NCI-H226 (cell line): ENCODE results near the gene C20orf202.

ENCODE experiments used
- DNase-seq: peaks from one replicate; pipeline ENCODE4 v3.0.0-alpha.2; 2015

The C20orf202 gene

GRCh38 chr20:1202762-1203504, at the start of gene C20orf202:
TSS of gene C20orf202 (plus strand) at chr20:1203454. CDS start at chr20:1203586, 132 bp downstream.
- no peak for DNase-seq

GRCh38 chr20:1154226-1154625, 49.0 kb upstream of the C20orf202 start:
- DNase-seq = no peak

- DNase-seq = no peak
These were observed 48.6 kb upstream of the C20orf202 start for GRCh38 chr20:1154691-1155090.

- no peak for DNase-seq
These were observed 47.9 kb upstream of the C20orf202 start for GRCh38 chr20:1155342-1155741.

- DNase-seq = no peak
These were observed 42.8 kb upstream of the C20orf202 start for GRCh38 chr20:1160496-1160895.

- DNase-seq = no peak
These were observed 42.3 kb upstream of the C20orf202 start for GRCh38 chr20:1160991-1161390.

- DNase-seq = no peak
These were observed 40.1 kb upstream of the C20orf202 start for GRCh38 chr20:1163105-1163504.

GRCh38 chr20:1163653-1164052, 39.6 kb upstream of the C20orf202 start:
- no peak for DNase-seq

GRCh38 chr20:1164871-1165270, 38.4 kb upstream of the C20orf202 start:
- no peak for DNase-seq

- DNase-seq = no peak
These were observed 37.7 kb upstream of the C20orf202 start for GRCh38 chr20:1165521-1165920.

- no peak for DNase-seq
These were observed 37.3 kb upstream of the C20orf202 start for GRCh38 chr20:1165941-1166340.

- no peak for DNase-seq
These were observed 36.1 kb upstream of the C20orf202 start for GRCh38 chr20:1166948-1167720.

- no peak for DNase-seq
These were observed 34.0 kb upstream of the C20orf202 start for GRCh38 chr20:1169224-1169623.

- no peak for DNase-seq
These were observed 31.7 kb upstream of the C20orf202 start for GRCh38 chr20:1171461-1172093.

GRCh38 chr20:1173698-1174097, 29.6 kb upstream of the C20orf202 start:
- DNase-seq = no peak

- DNase-seq = no peak
These were observed 28.5 kb upstream of the C20orf202 start for GRCh38 chr20:1174787-1175186.

GRCh38 chr20:1177680-1178079, 25.6 kb upstream of the C20orf202 start:
- peak; percentile 3 for DNase-seq

GRCh38 chr20:1178103-1178502, 25.2 kb upstream of the C20orf202 start:
- DNase-seq = no peak

- DNase-seq = no peak
These were observed 24.6 kb upstream of the C20orf202 start for GRCh38 chr20:1178623-1179022.

- no peak for DNase-seq
These were observed 22.3 kb upstream of the C20orf202 start for GRCh38 chr20:1180949-1181348.

- no peak for DNase-seq
These were observed 21.1 kb upstream of the C20orf202 start for GRCh38 chr20:1182106-1182505.

- no peak for DNase-seq
These were observed 20.1 kb upstream of the C20orf202 start for GRCh38 chr20:1183153-1183552.

- DNase-seq = no peak
These were observed 19.0 kb upstream of the C20orf202 start for GRCh38 chr20:1184260-1184637.
